ENCODE data around the gene CIAO2B. TPM values are rescaled to one million over a fixed set of nuclear protein-coding genes. Genes with fewer than 3 reads are reported as not detected.

CIAO2B gene
- total RNA-seq, 4 donors from 2014 or later = 59.2 to 67.0 (median 63.7) TPM

DNA sequence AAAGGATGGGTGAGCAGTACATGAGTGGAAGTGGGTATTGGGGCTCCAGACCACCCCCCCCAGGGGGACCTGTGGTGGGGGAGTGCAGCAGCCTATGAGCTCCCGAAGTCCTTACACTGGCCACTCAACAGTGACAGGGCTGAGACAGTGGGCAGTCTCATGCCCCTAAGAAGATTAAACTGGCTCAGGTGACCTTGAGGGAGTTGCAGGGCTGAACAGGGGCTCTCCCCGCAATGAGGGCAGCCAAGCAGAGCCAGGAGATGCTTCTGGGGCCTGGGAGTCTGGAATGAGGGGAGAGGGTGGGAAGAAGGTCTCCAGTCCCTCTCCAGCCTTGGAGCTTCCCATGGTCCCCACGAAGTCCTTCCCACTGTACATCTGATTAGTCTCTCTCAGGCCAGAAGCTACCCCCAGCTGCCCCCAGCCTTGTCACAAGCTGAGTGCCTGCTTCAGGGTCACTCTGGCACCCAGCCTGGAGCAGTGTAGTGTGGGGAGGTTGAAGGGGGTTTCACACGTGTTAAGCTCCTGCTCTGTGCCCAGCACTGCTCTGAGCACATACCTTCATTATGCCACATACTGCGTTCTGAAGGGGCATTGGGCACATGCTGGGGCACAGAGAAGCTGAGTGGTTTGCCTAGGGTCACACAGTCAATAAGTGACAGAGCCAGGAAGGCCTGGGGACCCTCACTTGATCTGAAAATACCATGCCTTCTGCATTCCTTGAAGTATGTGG is 14.5 kb downstream of the CIAO2B start:
- TF ChIP-seq, protein P1, sequence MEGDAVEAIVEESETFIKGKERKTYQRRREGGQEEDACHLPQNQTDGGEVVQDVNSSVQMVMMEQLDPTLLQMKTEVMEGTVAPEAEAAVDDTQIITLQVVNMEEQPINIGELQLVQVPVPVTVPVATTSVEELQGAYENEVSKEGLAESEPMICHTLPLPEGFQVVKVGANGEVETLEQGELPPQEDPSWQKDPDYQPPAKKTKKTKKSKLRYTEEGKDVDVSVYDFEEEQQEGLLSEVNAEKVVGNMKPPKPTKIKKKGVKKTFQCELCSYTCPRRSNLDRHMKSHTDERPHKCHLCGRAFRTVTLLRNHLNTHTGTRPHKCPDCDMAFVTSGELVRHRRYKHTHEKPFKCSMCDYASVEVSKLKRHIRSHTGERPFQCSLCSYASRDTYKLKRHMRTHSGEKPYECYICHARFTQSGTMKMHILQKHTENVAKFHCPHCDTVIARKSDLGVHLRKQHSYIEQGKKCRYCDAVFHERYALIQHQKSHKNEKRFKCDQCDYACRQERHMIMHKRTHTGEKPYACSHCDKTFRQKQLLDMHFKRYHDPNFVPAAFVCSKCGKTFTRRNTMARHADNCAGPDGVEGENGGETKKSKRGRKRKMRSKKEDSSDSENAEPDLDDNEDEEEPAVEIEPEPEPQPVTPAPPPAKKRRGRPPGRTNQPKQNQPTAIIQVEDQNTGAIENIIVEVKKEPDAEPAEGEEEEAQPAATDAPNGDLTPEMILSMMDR (IDR thresholded peaks at IDR 0.05; ENCODE audit: low read depth) = no peak

GRCh38 chr16:66918803-66919568 is 15.2 kb downstream of the CIAO2B start, which contains the start of gene CDH16:
TSS of gene CDH16 (minus strand) at chr16:66918885. CDS start at chr16:66918065, 820 bp downstream.
- TF ChIP-seq, protein P1 (IDR thresholded peaks at IDR 0.05; ENCODE audit: low read depth) = no peak

DNA sequence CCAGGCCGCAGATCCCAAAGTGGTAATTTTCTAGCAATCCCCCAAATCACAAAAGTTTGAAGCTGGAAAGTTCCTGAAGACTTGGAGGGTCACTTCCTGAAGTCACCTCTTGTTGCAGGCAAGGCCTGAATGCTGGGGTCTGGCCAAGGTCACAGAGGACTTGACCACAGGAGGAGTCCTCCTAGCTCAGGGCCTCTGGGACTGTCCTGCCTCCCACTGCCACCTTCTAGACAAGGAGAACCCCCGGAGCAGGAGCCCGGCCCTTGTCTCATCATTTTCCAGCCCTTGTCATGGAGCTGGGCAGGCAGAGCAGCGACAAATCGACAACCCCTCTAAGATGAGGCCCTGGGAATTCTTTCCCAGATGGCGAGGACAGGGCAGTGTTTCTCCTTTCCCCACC is 15.8 kb downstream of the CIAO2B start:
- TF ChIP-seq, protein P1 (IDR thresholded peaks at IDR 0.05; ENCODE audit: low read depth) = no peak

DNA sequence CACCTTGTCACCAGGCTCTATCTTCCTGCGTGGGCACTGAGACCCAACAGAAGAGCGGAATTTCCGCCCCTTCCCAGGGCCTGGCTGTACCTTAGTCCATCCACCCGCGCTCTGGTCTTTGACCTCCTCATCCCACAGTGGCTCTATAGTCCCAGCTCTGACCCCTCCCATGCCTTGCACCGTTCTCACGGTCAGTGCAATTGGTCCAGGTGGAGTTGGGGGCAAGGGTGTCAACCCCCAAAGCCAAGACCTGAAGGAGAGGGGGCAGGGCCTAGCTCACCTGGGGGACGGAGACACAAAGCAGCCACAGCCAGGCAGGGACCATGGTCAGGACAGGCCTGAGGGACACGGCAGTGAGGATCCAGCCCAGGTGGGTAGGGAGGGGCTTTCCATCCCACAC is 16.5 kb downstream of the CIAO2B start:
- TF ChIP-seq, protein P1 (IDR thresholded peaks at IDR 0.05; ENCODE audit: low read depth) = no peak

DNA sequence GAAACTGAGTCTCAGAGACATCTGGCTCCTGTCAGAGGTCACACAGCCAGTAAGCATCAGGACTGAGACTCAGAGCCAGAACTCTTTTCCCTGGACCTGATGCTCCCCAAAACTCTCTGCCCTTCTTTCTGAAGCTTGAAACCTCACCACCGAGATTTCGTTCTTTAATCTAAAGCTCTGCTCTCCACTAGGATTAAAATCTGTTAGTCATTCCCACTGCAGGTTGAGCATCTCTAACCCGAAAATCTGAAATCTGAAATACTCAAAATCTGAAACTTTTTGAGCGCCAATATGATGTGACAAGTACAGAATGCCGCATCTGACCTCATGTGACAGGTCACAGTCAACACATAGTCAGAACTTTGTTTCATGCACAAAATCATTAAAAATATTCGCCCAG is 17.7 kb downstream of the CIAO2B start:
- TF ChIP-seq, protein P1 (IDR thresholded peaks at IDR 0.05; ENCODE audit: low read depth) = no peak

DNA sequence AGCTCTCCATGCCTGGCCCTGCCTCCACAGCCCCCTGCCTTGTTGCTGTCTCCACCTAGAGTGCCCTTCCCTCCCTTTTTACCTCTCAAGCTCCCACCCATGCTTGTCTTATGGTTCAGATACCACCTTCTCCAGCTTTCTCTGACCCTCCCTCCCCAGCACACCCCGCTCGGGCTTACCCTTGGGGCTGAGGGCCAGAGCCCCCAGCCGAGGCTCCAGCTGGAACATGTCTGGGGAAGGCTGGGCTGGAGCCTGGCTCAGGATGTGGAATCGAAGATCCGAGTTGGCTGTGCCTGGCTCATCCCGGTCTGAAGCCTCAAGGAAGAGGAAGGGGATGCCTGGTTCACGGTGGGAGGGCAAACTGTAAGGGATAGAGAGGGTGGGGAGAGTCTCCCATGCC is 19.2 kb downstream of the CIAO2B start:
- TF ChIP-seq, protein P1 (IDR thresholded peaks at IDR 0.05; ENCODE audit: low read depth) = no peak

GRCh38 chr16:66914541-66914940 is 19.7 kb downstream of the CIAO2B start:
- TF ChIP-seq, protein P1 (IDR thresholded peaks at IDR 0.05; ENCODE audit: low read depth) = no peak

Measured in subcutaneous adipose tissue (tissue), 4 donors.